ENCODE measurements around the gene NQO2.
"Not testable (repeated sequence)": the region's sequence is repeated elsewhere in the genome, so short reads cannot be mapped to it uniquely, and the experiment has no call there.

The NQO2 gene

DNA sequence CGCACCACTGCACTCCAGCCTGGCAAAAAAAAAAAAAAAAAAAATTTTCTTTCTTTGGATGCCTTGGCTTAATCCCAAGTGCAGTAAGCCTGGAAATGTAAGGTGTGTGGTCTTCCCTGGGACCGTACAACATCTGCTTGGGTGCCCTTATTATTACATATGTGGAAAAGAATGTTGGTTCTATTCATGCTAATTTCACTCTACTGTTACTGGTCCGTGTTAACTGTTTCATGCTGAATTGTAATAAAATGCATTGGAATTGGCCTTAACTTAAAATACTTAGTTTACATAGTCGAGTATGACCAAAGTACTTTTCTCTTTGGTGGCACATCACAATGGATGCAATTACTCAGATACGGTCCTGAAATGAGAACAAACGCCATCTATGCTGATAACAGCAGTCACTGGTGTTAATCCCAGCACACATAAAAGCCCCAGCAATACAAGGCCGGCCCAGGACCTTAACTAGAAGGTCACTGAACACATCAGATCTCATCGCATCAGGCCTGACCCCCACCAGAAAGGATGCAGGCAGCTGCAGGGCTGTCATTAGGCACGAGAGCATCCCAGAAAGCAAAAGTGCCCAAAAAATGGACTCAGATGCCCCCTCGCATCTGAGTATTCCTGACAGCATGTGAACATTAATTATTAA lies 29.5 kb upstream of the NQO2 start:
- DNase-seq (ENCODE audit: low read depth, low spot score) = no peak

- no peak for DNase-seq (ENCODE audit: low read depth, low spot score)
These were observed 28.8 kb upstream of the NQO2 start for GRCh38 chr6:2970753-2971419.

- no peak for DNase-seq (ENCODE audit: low read depth, low spot score)
These were observed 28.1 kb upstream of the NQO2 start, which contains the start of gene SERPINB6 for GRCh38 chr6:2971420-2972218. Gene SERPINB6, minus strand, starts transcription at chr6:2971567. Its CDS starts 12,235 bp downstream, at chr6:2959332.

DNA sequence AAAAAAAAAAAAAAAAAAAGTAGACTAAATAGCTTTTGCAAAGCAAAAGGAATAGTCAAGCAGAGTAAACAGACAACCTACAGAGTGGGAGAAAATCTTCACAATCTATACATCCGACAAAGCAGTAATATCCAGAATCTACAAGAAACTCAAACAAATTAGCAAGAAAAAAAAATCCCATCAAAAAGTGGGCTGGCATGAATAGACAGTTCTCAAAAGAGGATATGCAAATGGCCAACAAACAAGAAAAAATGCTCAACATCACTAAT lies 27.5 kb upstream of the NQO2 start:
- not testable (repeated sequence) for DNase-seq (ENCODE audit: low read depth, low spot score)

DNA sequence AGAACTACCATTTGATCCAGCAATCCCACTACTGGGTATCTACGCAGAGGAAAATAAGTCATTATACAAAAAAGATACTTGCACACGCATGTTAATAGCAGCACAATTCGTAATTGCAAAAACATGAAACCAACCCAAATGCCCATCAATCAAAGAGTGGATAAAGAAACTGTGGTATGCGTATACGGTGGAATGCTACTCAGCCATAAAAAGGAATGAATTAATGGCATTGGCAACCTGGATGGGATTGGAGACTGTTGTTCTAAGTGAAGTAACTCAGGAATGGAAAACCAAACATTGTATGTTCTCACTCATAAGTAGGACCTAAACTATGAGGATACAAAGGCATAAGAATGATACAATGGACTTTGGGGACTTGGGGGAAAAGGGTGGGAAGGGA lies 27.0 kb upstream of the NQO2 start:
- not testable (repeated sequence) for DNase-seq (ENCODE audit: low read depth, low spot score)

DNA sequence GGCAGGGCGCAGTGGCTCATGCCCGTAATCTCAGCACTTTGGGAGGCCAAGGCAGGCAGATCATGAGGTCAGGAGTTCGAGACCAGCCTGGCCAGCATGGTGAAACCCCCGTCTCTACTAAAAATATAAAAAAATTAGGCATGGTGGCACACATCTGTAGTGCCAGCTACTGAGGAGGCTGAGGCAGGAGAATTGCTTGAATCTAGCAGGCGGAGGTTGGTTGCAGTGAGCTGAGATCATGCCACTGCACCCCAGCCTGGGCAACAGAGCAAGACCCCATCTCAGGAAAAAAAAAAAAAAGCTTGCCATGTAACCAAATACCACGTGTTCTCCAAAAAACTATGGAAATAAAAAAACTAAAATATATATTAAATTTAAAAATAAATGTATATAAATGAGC lies 26.5 kb upstream of the NQO2 start:
- DNase-seq (ENCODE audit: low read depth, low spot score) = not testable (repeated sequence)

DNA sequence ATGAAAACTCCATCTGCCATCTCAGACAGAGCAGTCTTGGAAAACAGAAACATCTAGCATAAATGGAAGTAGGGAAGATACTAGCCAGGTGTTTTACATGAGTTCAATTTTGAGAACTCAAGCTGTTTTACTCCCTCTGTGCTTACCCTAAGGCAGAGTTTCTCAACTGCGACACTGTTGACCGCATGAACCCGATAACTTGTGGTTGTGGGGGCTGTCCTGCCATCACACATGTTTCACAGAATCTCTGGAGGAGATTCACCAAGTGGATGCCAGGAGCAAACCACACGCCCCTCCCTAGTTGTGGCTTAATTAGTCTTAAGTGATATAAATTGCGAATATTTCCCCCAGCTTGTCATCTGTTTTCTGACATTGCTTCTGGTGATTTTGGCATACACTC lies 26.0 kb upstream of the NQO2 start:
- DNase-seq (ENCODE audit: low read depth, low spot score) = no peak

DNA sequence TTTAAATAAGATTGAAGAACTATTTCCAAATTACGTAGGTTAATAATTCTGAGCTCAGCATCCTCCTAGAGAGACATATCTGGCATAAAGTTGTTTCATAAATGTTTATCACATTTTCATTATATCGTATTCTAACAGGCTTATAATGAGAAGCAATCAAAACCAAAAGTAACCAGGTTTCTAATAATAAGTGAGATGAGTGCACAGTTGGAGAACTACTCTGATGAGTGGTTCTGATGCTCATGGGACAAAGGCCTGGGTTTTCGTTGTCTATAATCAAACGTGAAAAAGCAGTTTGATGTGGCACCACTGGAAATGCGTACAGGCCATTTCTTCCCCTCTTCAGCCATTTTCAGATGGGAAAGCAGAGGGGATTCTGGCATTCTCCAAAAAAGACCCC lies 23.6 kb upstream of the NQO2 start:
- DNase-seq (ENCODE audit: low read depth, low spot score) = no peak

DNA sequence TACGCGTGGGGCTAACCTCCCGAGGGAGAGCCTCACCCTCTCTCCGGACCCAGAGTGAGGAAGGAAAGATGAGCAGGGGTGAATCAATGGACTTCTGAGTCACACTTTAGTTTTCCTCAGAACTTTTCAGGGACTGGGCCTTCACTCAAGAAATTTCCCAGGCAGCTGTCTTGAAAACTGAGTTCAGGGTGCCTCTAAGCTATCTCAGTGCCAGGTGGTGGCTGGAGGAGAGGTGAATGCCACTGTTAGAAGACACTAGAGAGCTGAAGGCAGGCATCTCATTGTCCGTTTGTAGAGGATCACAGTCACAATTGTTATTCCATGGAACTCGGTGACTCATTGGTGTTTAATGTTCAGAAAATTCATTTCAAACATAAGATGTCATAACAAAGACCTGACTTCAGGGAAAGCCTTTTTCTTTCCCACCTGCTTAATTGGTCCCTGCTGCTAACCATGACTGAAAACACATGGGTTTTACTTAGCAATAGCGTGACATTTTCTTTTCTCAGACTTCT lies 23.1 kb upstream of the NQO2 start:
- no peak for DNase-seq (ENCODE audit: low read depth, low spot score)

DNA sequence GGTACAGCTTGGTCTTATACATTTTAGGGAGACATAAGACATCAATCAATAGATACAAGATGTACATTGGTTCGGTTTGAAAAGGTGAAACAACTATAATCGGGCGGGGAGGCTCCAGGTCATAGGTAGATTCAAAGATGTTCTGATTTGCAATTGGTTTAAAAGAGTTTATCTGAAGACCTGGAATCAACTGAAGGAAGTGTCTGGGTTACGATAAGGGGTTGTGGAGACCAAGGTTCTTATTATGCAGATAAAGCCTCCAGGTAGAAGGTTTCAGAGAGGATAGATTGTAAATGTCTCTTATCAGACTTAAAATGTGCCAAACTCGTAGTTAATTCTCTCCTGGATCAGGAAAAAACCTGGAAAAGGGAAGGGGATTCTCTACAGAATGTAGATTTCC lies 22.4 kb upstream of the NQO2 start:
- DNase-seq (ENCODE audit: low read depth, low spot score) = no peak

DNA sequence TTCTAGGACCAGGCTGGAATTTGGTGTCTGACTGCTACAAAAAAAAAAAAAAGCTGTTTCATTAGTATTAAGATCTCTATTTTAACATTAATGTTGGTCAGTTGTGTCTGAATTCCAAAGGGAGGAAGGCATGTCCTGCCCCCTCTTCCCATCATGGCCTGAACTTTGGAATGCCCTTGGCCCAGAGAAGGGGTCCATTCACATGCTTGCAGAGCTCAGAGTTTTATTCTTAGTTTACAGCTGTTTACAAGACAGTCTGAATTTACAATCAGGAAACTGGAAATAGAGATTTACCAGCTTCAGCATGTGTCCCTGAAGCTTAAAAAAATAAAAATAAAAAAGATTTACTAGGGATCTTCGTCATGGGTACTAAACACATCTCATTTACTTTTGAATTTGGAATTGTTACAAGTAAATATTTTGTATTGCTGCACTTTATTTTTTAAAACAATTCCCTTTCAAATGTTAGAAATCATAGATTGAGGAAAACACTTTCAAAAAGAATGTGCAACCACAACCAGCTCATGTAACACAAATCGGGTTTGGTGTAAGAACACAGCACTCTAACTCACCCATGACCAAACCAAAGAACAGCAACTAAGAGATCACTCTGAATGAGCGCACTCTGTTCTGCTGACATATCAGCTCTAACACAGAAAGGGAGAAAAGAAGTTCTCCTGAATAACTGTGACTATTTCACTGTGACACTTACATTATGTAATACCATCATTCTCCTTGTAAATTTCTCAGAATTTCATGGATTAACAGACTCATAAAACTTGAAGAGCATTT lies 21.7 kb upstream of the NQO2 start:
- DNase-seq (ENCODE audit: low read depth, low spot score) = no peak

DNA sequence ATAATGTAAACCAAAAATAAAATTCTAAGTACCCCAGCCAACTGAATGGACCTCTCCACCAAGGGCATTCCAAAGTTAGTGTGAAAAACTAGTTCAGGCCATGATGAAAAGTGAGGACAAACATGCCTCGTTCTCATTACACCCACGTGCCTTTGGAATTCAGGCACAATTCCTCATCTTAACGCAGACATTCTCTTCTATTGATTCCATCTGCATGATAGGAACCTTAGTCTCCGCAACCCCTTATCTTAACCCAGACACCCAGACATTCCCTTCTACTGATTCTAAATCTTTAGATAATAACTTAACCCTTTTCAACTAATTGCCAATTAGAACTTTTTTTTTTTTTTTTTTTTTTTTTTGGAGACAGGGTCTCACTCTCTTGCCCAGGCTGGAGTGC lies 20.8 kb upstream of the NQO2 start:
- no peak for DNase-seq (ENCODE audit: low read depth, low spot score)

- DNase-seq (ENCODE audit: low read depth, low spot score) = no peak
These were observed 19.8 kb upstream of the NQO2 start for GRCh38 chr6:2979819-2980464.

DNA sequence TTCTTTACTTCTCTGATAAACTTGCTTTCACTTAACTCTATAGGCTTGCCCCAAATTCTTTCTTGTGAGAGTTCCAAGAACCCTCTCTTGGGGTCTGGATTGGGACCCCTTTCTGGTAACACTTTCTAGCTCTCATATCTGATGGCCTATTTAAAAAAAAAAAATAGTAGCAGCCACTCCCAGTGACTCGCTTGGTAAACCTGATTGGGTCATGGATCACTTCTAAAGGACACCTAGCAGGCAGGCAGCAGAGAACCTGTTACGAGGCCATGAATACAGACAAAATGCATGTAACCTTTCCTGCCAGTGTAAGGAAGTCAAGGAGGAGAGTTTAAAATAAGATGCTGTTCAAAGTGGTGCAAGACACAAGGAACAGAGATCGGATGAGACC lies 19.2 kb upstream of the NQO2 start:
- DNase-seq (ENCODE audit: low read depth, low spot score) = no peak

DNA sequence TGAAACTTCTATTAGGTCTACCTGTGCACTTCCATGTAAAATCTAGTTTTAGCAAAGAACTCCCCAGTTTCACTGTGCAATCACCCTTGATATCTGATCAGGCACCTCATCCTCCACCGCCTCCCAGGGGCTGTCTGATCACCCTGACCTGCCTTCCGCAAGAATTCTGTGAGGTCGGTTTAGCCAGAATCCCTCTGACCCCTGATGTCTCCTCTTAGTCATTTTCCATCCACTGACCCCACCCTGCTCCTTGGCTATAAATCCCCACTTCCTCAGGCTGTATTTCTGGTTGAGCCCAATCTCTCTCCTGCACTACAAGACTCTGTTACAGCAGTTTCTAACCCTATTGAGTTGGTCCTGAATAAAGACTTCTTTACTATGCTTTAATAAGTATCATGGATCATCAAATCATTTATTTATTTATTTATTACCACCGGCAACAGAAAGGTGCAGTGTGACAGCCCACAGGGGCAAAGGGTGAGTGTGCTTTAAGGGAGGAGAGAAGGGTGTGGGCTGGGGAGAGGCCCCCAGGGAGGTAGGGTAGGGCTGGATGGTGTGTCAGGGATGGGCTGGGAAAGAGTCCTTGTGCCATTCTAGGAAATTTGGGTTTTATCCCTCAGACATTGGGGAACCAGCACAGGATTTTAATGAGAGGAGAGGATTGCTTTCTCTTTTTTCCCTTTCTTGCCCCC lies 17.1 kb upstream of the NQO2 start:
- DNase-seq (ENCODE audit: low read depth, low spot score) = no peak

DNA sequence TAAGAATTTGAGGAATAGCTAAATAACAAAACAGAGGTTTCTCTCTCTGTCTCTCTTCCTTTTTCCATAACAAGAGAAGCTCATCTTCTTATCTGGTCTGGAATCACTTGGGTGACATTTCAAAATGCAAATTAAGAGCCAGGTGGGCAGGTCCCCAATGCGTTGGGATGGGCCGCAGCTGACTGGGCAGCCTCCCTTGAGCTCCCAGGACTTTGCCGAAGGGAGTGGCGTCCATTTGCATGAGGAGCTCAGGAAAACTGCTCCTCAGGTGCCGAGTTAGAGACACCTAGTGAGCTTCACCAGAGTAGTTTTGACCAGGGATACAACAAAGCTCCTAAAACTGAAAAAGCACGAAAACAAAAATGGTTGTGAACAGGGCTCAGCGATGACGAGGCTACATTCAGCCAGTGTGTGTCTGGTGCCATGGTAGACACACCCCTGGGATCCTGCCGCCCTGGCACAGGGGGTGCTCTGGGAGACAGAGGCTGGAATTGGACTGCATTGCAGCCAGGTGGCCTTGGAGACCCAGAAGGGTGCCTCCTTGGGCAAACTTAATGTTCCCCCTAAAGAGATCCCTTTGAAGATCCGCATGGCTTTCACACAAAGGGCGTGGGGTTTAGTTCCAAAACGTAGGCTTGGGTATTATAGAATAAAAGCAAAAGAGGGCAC lies 14.8 kb upstream of the NQO2 start:
- no peak for DNase-seq (ENCODE audit: low read depth, low spot score)

- no peak for DNase-seq (ENCODE audit: low read depth, low spot score)
These were observed 12.9 kb upstream of the NQO2 start for GRCh38 chr6:2986722-2987221.

- DNase-seq (ENCODE audit: low read depth, low spot score) = no peak
These were observed 11.6 kb upstream of the NQO2 start for GRCh38 chr6:2988094-2988425.

GRCh38 chr6:2988426-2989331 lies 11.0 kb upstream of the NQO2 start:
- DNase-seq (ENCODE audit: low read depth, low spot score) = peak; percentile 77
